GM18511 (cell line): Measurements from ENCODE around the gene MSH5.
A peak's percentile ranks its signal among the peaks of the same experiment; 100 is the strongest.

Experiments used
- ATAC-seq: cut with Tn5 transposase; IDR thresholded peaks from one replicate; pipeline ENCODE4 v1.9.1; 2021; ENCODE audit warnings: mild to moderate bottlenecking, moderate library complexity; ENCODE audit not compliant: unreplicated experiment

The MSH5 gene

DNA sequence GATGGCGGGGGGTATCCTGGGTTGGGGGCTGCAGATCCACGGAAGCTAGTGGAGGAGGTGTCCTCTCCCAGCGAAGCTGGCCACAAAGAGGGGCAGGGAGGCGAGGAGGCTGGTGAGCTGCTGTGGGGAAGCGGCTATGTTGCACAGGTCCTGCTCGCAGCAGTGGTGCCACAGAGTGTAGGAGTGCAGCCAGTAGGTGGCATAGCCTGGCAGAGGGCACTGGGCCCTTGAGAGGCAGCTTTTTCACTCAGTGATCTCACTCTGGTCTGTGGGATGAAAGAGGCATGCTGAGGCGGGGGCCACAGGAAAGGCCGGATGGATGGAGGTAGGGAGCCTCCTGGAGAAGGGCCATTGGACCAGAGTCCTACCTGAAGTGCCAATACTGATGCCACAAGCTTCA, 27.5 kb upstream of the MSH5 start:
- no peak for ATAC-seq

DNA sequence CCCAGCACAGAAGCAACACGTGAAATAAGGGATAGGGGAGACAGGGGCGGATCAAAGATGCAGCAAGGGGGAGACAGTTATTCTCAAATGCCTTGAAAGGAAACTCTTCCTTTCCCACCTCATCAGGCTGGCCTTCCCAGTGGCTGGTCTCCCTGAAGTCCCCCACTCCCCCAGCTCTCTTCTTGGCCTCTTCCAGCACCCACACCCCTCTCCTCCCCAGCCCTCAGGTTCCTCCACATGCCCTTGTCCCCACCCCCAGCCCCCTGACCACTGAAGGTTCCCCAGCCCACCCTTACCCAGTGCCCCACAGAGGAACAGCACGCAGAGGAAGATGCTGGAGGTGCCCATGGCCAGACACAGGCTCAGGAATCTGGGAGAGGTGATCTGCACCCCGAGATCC, 26.3 kb upstream of the MSH5 start:
- no peak for ATAC-seq

DNA sequence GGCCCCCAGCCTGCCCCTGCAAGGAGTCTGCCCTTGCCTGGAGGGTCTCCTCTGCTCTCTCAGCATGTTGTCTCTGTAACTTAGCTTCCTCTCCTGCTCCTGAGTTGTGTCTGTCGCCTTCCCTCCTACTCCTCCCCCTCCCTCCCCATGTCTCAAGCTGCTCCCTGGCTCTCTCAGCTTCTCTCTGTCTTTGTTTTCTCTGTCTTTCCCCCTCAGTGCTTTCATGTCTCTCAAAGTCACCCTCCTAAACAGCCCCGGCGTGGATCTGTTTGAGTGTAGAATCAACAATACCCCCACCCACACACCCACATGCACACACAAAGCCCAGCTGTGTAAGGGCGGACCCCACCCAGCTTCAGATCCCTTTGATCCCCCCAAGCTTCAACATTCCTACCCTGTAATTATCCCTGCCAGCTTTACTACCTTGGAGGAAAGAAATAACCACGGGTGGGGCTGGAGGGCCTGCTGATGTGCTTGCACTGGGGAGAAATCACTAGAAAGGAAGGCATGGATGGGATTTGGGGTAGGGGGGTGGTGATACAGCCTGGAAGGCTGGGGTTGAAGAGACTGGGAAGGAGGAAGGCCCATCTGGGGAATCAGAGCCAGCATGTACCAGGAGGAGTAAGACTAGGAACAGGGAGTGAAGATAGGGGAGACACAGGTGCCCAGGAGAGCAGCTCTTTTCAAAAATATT, 25.7 kb upstream of the MSH5 start:
- no peak for ATAC-seq

DNA sequence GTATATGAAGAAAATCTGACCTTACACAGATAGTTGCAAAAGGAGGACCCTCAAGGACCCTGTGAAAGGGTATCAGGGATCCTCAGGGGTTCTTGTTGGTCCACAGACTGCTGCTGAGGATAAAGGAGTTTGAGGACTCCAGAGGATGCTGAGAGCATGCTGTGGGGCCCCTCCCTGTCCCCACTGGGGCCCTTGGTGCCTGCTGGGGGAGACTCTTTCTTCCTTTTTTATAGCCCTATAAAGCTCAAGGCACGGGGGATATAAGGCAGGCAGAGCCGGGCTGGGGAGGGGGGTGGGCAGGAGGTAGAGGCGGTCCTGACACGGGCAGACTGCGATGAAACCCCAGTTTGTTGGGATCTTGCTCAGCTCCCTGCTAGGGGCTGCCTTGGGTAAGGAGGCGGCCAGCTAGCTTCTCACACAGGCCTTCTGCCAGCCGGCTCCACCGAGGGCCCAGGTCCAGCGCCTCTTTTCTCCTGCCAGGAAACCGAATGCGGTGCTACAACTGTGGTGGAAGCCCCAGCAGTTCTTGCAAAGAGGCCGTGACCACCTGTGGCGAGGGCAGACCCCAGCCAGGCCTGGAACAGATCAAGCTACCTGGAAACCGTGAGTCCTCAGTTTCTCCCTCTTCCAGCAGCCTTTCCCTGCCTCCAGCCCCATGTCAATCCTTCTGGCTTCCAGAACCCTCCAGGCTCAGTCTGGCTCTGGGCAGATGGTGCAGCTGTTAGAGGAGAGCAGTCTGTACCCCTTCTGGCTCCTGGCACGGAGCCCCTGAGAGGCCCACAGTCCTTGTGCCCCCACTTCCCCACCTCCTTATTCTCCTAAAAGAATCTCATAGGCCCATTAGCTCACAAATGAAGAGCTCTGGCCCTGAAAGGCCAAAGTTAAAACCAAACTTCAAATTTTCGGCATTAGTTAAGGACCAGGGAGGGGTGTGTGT, 24.5 kb upstream of the MSH5 start, which contains the start of gene LY6G6D:
Gene LY6G6D (plus strand): TSS at position 327 of the 937 bp plus-strand sequence. CDS start 8 bp downstream, at position 335.
- no peak for ATAC-seq

DNA sequence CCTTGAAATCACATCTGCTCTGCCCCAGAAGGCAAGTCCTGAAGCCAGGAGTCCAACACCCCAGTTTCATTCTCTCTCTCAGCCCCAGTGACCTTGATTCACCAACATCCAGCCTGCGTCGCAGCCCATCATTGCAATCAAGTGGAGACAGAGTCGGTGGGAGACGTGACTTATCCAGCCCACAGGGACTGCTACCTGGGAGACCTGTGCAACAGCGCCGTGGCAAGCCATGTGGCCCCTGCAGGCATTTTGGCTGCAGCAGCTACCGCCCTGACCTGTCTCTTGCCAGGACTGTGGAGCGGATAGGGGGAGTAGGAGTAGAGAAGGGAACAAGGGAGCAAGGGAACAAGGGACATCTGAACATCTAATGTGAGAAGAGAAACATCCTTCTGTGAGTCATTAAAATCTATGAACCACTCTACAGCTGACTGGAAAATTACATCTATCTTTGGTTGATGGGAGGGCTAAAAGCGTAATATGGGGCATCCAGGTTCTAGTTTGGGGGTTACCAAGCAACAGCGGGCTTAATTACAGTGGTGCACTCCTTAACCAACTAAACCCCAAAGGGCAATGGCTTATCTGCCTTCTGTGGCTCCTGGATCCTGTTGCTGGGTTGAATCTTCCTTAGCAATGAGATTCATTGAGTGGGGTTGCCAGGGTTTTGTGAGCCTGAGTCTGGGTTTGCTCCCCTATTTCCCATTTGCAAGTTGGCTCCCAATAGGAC, 22.1 kb upstream of the MSH5 start:
- no peak for ATAC-seq

DNA sequence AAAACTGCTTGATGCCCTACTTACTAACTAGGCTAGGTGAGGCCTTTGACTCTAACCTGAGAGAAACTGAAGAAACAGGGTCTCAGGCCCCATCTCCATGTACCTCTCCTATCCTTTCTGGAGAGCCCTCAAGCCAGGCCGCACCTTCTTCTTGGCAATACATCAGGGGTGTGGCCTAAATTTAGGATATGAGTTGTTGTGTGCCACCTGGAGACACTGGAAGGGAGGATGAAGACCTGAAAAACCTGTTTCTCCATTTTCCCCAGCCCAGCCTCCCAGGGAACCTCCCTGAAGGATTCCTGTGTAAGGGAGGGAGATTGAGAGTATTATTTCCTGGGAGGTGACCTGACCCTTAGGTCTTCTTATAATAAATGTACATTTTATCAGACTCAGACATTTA, 21.5 kb upstream of the MSH5 start:
- no peak for ATAC-seq

DNA sequence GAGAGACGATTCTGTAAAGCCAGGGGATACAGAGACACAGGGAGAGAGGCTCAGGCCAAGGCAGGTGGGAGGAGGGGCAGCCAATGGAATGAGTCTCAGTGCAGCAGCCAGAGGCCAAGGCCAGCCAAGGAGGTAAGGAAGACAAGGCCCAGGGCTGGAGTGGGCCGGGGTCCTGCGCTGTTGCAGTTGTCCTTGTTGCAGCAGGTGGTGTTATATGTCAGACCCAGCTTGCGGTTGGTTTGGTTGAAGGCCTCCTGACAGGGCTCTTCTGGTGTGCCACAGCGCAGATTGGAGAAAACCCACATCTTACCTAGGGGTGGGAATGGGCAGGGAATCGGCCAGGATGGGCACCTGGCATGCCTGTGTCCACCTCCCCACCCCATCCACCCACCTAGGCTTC, 20.8 kb upstream of the MSH5 start:
- ATAC-seq, result no peak

DNA sequence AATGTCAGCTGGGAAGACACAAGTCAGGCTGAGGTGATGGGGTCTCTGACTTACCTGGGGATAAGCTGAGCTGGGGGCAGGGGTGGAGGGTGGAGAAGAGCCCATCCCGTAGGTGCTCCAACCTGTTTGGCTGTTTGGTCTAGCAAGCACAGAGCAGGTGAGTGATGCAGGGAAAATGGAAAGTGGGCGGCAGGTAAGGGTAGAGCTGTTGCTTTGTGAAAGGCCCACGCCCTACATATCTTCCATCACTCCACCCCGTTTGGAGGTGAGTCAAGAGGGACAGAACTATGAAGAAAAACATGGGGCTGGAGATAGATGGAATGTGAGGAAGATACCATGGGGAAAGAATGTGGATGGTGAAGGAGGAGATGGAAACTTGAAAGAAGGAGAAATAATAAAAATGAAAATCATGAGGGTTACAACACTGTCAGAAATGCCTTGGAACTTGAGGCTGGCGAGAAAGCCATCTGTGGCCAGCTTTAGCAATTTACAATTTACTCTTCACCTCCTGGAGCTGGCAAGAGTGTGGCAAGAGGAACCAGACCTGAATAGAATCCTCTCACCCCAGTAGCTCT, 19.5 kb upstream of the MSH5 start:
- ATAC-seq, result no peak

DNA sequence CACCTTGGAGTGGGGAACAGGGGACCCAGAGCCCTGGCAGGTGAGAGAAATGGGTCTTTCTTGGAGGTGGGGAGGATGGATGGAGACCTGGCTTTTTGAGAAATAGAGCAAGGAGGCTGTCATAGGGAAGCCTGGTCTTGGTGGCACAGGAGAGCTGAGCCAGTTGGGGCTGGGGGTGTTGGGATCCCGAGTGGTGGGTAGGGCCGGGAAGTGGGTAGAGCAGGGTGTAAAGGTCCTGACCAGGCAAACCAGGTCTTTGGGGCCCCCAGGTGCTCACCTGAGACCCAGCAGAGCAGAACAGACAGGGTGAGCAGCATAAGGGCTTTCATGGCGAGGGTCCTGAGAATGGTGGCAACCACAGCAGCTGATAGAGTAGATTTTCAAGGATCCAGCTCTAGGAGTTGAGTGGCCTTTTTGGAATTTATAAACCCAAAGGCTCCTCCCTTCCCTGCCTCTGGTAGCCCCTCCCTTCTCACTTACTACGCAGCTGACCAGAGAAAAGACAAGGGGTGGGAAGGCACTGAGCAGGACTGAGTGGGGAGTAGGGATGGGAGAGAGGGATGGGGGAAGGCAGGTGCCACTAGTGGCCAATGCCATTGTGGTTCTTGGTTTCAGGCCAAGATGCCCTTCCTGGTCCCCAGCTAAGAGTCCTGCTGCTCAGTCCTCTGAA, 18.3 kb upstream of the MSH5 start, which contains the start of gene LY6G6C:
Gene LY6G6C (minus strand): TSS at position 396 of the 670 bp plus-strand sequence. CDS start 67 bp downstream, at position 329.
- no peak for ATAC-seq

DNA sequence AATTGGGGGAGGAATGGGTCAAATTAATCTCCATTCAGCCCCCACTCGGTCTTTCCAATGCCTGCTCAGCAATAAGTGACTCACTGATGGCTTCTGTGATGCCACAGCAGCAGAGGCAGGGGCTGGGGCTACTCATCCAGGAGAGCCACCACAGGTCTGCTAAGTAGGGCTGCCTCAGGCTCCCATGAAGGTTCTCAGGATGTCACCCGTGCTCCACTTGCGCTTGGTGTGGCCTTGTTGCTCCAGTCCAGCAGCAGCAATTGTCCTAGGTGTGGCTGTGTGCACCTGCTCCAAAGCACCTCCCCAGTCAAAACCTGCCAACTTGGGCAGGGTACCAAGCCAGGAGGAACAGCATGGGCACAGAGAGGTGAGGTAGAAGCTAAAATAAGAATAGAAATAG, 17.6 kb upstream of the MSH5 start:
- ATAC-seq, result no peak

DNA sequence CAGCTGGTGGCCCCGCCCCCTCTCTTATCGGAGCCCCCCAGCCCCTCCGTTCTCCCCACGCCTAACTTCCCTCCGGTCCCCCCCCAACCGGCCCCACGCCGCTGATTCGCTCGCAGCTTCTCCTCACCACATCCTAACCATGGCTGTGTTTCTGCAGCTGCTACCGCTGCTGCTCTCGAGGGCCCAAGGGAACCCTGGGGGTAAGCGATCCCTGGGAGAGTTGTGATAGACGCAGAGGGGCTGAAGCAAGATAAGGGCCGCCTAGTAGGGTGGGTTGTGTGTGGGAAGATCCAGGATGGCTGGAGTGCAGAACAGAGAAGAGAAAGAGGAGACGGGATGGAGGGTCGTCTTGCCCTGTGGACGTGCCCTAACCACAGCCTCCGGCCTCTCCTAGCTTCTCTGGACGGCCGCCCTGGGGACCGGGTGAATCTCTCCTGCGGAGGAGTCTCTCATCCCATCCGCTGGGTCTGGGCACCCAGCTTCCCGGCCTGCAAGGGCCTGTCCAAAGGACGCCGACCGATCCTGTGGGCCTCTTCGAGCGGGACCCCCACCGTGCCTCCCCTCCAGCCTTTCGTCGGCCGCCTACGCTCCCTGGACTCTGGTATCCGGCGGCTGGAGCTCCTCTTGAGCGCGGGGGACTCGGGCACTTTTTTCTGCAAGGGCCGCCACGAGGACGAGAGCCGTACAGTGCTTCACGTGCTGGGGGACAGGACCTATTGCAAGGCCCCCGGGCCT, 16.4 kb upstream of the MSH5 start, which contains the start of gene MPIG6B:
Gene MPIG6B (plus strand): TSS at position 129 of the 735 bp plus-strand sequence. CDS start 11 bp downstream, at position 140.
- ATAC-seq, result no peak

DNA sequence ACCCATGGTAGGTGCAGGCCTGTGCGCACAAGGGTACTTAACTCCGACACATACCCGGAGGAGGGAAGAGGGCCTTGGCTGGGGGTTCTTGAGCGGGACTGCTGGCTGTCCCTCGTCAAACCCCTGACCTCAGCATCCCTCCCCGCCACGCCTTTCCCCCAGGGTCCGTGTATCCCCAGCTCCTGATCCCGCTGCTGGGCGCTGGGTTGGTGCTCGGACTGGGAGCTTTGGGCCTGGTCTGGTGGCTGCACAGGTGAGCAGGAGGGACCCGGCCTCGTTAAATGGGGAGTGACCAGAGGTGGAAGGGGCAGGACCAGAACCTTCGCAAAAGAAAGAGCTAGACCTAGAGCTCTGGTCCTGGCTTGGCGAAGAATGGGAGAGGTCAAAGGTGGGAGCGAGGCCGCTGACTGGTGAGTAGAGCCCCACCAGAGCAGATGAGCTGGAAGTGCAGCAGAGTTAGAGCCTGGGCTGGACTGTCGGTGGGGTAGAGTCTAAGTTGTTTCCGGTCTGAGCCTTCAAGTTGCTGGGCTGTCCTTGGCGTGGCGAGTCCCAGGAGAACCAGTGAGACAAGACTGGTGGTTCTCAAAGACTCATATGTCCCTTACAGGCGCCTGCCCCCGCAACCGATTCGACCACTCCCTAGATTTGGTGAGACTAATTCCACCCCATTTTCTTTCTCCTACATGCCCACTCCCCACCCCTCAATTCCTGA, 15.7 kb upstream of the MSH5 start:
- ATAC-seq, result no peak

DNA sequence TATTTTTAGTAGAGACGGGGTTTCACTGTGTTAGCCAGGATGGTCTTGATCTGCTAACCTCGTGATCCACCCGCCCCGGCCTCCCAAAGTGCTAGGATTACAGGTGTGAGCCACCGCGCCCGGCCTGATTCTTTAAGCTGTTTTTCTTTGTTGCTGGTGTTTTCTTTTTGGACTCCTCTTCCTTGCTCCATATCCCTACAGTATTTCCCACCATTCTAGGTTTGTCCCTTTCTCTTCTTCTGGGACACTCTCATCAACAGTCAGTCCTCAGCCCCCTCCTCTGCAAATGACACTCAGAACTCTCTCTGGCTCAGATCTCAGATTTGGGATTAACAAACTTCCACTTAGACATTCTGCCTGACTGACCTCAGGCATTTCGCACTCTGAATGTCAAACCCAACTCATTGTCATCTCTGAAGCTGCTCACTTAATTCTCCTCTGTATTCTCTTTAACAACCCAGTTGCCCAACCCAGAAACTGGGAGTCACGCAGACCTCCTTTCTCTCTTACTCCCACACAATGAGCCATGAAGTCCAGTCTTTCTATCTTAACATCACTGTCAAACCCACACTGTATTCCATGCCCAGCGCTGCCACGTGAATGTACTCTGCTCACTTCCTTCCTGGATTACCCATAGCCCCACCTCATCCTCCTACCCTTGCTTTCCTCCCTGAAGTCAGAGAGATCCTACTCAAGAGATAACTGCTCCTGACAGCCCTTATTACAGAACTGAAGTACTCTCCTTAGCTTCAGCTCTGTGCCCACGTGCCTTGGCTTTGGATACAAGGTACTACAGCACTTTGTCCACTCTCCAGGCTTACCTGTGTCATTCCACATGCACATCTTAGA, 14.1 kb upstream of the MSH5 start:
- no peak for ATAC-seq

DNA sequence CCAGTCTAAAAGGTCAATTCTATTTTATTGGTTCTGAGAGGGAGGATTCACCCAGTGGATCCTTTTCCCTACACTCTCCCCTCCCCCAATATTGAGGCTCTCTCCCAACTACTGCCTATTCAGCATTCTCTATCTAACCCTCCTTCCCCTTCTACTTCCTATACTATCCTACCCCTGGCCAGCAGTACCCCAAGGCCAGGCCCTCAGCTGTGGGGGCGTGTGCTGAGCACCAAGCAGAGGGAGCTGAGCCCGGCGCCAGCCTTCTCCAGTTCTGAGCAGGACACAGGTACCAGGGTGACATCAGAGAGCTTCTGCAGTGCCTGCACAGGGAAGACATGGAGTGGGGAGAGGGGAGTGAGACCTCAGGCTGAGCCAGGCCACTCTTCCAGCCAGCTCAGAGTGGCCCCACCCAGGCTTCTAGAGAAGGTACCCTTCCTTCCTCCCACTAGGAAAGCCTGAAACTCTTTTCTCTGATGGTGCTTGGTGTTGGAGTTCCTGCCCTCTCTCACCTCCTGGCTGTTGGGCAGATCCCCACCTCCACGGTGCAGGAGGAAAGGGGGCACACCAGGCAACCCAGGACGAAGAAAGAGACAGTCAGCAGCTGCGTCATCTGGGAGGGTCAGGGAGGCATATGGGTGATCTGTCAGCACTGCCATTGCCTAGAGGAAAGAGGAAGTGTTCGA, 12.6 kb upstream of the MSH5 start:
- ATAC-seq, result peak; percentile 64

DNA sequence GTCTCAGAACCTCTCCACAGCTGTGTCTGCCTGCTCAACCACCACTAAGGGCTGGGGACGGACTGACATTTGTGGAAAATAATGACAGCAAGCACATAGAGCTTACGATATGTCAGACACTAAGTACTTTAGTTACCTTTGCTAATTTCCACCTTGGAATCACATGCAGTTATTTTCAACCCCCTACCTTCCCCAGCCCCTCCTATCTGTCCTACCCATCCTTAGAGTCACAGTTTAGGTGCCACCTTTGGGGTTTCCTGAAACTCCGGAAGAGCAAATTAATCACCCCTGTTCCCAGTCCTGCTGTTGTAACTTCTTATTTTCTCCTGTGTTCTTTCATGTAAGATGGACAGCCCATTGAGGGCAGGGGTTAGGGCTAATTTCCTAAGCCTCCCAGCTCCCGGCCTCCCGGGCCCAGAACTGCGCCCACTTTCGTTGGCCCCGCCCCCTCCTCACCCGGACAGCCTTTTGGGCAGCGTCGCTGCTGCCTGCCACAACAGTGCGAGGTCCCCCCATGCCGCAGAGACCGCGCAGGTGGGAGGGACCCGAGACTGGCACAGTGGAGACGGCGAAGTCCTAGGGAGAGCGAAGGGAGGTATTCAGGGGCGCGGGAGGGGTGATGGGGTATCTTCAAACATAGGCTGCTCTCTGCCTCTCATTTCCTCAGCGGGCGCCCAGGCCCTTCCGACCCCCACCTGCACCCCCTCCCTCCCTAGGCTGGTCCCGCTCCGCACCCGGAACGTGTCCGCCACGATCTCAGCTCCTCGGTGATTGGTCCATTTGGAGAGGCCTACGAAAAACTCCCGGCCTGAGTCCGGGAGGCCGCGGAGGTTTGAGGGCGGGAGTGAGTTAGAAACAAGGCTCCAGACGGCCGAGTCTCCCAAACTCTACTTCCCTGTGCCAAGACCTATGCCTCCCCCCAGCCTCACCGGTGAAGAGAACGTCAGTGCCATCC, 11.8 kb upstream of the MSH5 start:
- ATAC-seq, result peak; percentile 2

DNA sequence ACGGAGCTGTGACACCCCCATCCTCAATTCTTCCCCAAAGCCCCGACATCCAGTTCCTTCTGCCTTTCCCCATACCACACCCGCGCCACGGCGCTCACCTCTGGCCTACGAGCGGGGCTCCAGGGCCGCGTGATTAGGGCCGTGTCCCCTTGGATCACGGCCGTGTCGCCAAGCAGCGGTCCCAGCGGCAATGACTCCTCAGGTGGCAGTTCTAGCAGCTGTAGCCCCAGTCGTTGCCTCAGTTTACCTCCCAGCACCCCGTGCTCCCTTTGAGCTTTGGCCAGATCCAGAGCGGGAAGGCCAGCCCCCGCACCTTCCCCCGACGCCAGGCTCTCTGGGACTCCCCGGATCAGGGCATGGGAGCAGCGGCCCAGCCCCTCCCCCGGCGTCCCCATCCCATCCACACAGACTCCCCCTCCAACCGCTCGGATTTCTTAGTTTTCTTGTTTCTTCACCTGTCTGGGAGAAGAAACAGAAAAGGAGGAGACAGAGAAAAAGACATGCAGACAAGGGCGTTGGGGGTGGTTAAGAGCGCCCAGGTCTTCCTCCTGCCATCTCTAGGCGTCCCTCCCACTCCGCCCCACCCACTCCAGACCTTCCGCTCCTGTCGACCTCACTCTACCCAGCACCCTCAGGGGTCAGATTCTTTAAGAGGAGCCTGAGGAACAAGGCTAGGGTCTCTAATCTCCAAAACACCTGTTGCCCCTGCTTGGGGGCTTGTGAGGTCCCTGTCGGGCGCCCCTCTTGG, 10.9 kb upstream of the MSH5 start, which contains the start of gene DDAH2:
Gene DDAH2 (minus strand): TSS at position 533 of the 748 bp plus-strand sequence. CDS start 138 bp downstream, at position 395.
- ATAC-seq, result no peak
